ENCODE measurements around the gene CD40LG. TPM values are rescaled to one million over a fixed set of nuclear protein-coding genes. Genes with fewer than 3 reads are reported as not detected.

Gene CD40LG
- total RNA-seq, 4 donors from 2014 or later = not detected

GRCh38 chrX:136656361-136656964, 8.5 kb downstream of the CD40LG start:
- TF ChIP-seq POLR2A (IDR thresholded peaks at IDR 0.05) = no peak
- no peak for TF ChIP-seq CTCF (IDR thresholded peaks at IDR 0.05)
- no peak overlapping the region for H3K4me3 ChIP-seq (ENCODE audit: low read depth, poor library complexity, severe bottlenecking)
- intact Hi-C loops (cut with DNase I; ENCODE audit: low total_unique reads) = no loop called here
- DNase-seq (ENCODE audit: low spot score in 2 of 2) = no peak
- WGBS, 2 donors = 78 to 94% methylated on average over 5 of the region's 5 CpGs

- TF ChIP-seq POLR2A (IDR thresholded peaks at IDR 0.05) (no peak), CTCF (IDR thresholded peaks at IDR 0.05) (no peak)
- intact Hi-C loops (cut with DNase I; ENCODE audit: low total_unique reads) = no loop called here
- H3K4me3 ChIP-seq (ENCODE audit: low read depth, poor library complexity, severe bottlenecking) = no peak overlapping the region
- 75 to 93% methylated on average over 5 of the region's 5 CpGs for WGBS, 2 donors
- DNase-seq (ENCODE audit: low spot score in 2 of 2) = no peak
These were observed 10.2 kb downstream of the CD40LG start for GRCh38 chrX:136658151-136658550.

- intact Hi-C loops (cut with DNase I; ENCODE audit: low total_unique reads) = no loop called here
- H3K4me3 ChIP-seq (ENCODE audit: low read depth, poor library complexity, severe bottlenecking) = no peak overlapping the region
- TF ChIP-seq CTCF (IDR thresholded peaks at IDR 0.05) = no peak
- TF ChIP-seq POLR2A (IDR thresholded peaks at IDR 0.05) = no peak
- DNase-seq (ENCODE audit: low spot score in 2 of 2) = no peak
- WGBS, 2 donors = 67 to 88% methylated on average over 9 of the region's 9 CpGs
These were observed 11.2 kb downstream of the CD40LG start for GRCh38 chrX:136659174-136659573.

- no peak overlapping the region for H3K4me3 ChIP-seq (ENCODE audit: low read depth, poor library complexity, severe bottlenecking)
- no peak for DNase-seq (ENCODE audit: low spot score in 2 of 2)
- intact Hi-C loops (cut with DNase I; ENCODE audit: low total_unique reads) = no loop called here
- 75 to 100% methylated on average over 1 of the region's 1 CpG for WGBS, 2 donors
- TF ChIP-seq CTCF (IDR thresholded peaks at IDR 0.05) (no peak), POLR2A (IDR thresholded peaks at IDR 0.05) (no peak)
These were observed 12.9 kb downstream of the CD40LG start for GRCh38 chrX:136660896-136661295.

- WGBS, 2 donors = 58 to 73% methylated on average over 2 of the region's 2 CpGs
- no peak overlapping the region for H3K4me3 ChIP-seq (ENCODE audit: low read depth, poor library complexity, severe bottlenecking)
- no peak for TF ChIP-seq CTCF (IDR thresholded peaks at IDR 0.05)
- no peak for TF ChIP-seq POLR2A (IDR thresholded peaks at IDR 0.05)
- DNase-seq (ENCODE audit: low spot score in 2 of 2) = no peak
- intact Hi-C loops (cut with DNase I; ENCODE audit: low total_unique reads) = no loop called here
These were observed 14.1 kb downstream of the CD40LG start for GRCh38 chrX:136662104-136662503.

- intact Hi-C loops (cut with DNase I; ENCODE audit: low total_unique reads) = no loop called here
- H3K4me3 ChIP-seq (ENCODE audit: low read depth, poor library complexity, severe bottlenecking) = no peak overlapping the region
- 87 to 100% methylated on average over 1 of the region's 1 CpG for WGBS, 2 donors
- no peak for TF ChIP-seq POLR2A (IDR thresholded peaks at IDR 0.05)
- no peak for TF ChIP-seq CTCF (IDR thresholded peaks at IDR 0.05)
- DNase-seq (ENCODE audit: low spot score in 2 of 2) = no peak
These were observed 15.0 kb downstream of the CD40LG start for GRCh38 chrX:136662976-136663375.

Data from lower leg skin (tissue), 4 donors.